ENCODE results near the gene FASLG. TPM values are rescaled to one million over a fixed set of nuclear protein-coding genes. Genes with fewer than 3 reads are reported as not detected.

The FASLG gene
- total RNA-seq, 1 experiment from 2014 or later = not detected

GRCh38 chr1:172638885-172639831 is 19.7 kb upstream of the FASLG start:
- no peak for DNase-seq (ENCODE audit: low read depth, low spot score)
- in situ Hi-C loops (cut with HindIII; ENCODE audit: low pct_unique_long_range_greater_than_20kb, low sequenced_read_pairs) = no loop called here

DNA sequence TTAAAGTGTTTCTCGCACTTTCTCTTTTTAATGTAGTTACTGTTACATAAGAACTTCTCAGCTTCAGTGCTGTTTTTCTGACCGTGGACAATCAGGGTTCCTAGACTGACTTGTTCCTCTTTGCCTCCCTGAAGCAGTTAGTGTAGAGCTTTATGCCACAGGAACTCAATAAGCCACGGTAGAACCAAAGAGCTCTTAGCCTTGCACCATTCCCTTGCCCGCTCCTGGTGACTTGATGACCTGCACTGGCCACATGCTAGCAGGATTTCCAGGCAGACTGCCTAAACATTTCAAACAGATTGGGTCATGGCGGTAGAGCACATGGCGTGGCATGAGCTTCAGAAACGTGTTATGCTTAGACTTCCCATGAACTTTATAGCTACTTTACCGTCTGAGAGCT is 18.8 kb upstream of the FASLG start:
- in situ Hi-C loops (cut with HindIII; ENCODE audit: low pct_unique_long_range_greater_than_20kb, low sequenced_read_pairs) = no loop called here
- no peak for DNase-seq (ENCODE audit: low read depth, low spot score)

GRCh38 chr1:172641492-172641891 is 17.4 kb upstream of the FASLG start:
- DNase-seq (ENCODE audit: low read depth, low spot score) = no peak
- in situ Hi-C loops (cut with HindIII; ENCODE audit: low pct_unique_long_range_greater_than_20kb, low sequenced_read_pairs) = no loop called here

- in situ Hi-C loops (cut with HindIII; ENCODE audit: low pct_unique_long_range_greater_than_20kb, low sequenced_read_pairs) = no loop called here
- no peak for DNase-seq (ENCODE audit: low read depth, low spot score)
Observed at GRCh38 chr1:172642970-172643369, 15.9 kb upstream of the FASLG start.

GRCh38 chr1:172646653-172647052 is 12.2 kb upstream of the FASLG start:
- in situ Hi-C loops (cut with HindIII; ENCODE audit: low pct_unique_long_range_greater_than_20kb, low sequenced_read_pairs) = no loop called here
- no peak for DNase-seq (ENCODE audit: low read depth, low spot score)

- no peak for DNase-seq (ENCODE audit: low read depth, low spot score)
- in situ Hi-C loops (cut with HindIII; ENCODE audit: low pct_unique_long_range_greater_than_20kb, low sequenced_read_pairs) = no loop called here
Observed at GRCh38 chr1:172647110-172647564, 11.8 kb upstream of the FASLG start.

GRCh38 chr1:172647987-172648386 is 10.9 kb upstream of the FASLG start:
- no peak for DNase-seq (ENCODE audit: low read depth, low spot score)
- in situ Hi-C loops (cut with HindIII; ENCODE audit: low pct_unique_long_range_greater_than_20kb, low sequenced_read_pairs) = no loop called here

DNA sequence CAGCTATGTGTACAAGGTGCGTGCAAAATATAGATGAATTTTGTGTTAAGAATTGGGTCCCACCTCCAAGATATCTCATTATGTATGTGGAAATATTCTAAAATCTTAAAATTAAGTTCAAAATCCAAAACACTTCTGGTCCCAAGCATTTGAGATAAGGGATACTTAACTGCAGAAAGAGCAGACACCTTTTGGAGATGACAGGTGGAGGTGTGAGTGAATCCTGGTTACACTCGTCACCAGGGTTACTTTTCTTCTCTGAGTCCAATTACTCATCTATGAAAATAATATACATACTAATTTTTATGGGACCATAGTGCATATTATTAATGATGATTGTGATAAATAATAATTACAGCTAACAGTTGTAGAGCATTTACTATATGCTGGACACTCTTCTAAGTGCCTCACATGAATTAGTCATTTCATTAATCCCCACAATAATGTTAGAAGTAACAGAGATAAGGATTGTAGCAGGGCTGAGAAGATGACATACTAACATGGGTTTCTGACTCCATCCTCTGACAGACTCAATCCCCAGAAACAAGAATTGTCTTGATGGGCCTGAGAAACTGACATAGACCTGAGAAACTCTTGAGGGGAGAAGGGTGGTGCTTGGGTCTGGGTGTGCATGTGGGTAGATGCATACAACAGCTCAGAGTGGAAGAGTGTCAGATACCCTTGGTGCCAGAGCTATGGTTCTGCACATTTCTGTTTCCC is 8.3 kb upstream of the FASLG start:
- no peak for DNase-seq (ENCODE audit: low read depth, low spot score)
- in situ Hi-C loops (cut with HindIII; ENCODE audit: low pct_unique_long_range_greater_than_20kb, low sequenced_read_pairs) = no loop called here

DNA sequence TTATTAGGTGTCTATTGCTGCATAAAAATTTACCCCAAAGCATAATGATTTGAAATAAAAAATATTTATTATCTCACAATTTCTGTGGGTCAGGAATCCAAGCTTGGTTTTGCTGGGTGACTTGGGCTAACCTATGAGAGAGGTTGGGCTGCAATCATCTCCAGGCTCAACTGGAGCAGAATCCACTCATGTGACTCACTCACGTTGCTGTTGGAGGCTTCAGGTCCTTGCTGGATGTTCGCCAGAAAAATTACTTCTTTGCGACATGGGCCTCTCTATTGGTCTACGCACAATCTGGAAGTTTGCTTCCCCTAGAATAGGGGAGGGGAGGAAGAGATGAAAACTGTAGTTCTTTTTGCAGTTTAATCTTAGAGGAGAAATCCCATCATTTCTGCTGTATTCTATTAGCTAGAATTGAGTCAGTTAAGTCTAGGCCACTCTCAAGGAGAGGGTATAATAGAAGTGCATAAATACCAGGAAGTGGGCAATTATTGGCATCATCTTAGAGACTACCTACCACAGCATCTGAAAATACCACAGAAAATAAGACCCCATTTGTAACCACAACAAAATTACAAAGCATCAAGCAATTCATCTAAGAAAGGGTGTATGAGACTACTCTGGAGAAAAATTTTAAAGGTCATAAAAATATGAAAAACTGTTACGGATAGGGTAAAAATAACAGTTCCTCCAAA is 5.7 kb upstream of the FASLG start:
- no peak for DNase-seq (ENCODE audit: low read depth, low spot score)

DNA sequence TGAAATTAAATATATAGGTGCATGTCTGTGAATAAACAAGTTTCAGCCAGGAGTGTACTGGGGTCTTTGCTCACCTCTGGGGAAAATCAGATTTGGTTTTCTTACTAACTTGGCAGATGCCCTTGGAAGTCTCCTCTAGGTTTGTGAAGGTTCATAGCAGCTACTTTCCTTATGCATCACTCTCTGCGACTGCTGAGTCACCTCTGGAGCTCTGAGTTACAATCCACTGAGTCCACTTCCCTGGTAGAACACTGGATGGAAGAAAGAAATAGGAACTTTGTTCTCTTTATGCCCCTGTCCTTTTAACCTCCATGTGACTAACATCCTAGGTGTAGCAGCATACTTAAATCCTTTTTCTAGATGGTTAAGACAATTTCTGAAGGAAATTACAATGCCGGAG is 4.4 kb upstream of the FASLG start:
- in situ Hi-C loops (cut with HindIII; ENCODE audit: low pct_unique_long_range_greater_than_20kb, low sequenced_read_pairs) = no loop called here
- DNase-seq (ENCODE audit: low read depth, low spot score) = no peak

More for the DNA sequence above, 5.7 kb upstream of the FASLG start:
- in situ Hi-C loops (cut with HindIII; ENCODE audit: low pct_unique_long_range_greater_than_20kb, low sequenced_read_pairs) = no loop called here

DNA sequence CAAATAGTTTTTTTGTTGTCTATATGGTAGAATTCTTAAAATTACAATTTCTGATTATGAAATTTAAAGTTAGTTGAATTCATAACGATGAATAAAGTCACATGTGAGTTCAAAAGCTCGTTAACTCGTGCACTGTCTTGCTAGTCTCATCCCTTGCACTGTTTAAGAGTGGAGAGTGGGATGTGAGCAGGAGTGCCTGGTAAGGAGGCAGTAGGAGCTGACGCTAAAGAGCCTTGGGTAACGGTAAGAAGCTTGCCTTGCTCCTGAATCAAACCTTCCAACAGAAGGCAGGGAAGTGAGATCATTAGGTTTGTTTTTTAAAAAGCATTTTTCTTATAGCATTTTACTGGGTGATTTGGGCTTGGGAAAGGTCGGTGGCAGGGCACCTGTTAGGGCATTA is 2.3 kb upstream of the FASLG start:
- no peak for DNase-seq (ENCODE audit: low read depth, low spot score)
- in situ Hi-C loops (cut with HindIII; ENCODE audit: low pct_unique_long_range_greater_than_20kb, low sequenced_read_pairs) = no loop called here

DNA sequence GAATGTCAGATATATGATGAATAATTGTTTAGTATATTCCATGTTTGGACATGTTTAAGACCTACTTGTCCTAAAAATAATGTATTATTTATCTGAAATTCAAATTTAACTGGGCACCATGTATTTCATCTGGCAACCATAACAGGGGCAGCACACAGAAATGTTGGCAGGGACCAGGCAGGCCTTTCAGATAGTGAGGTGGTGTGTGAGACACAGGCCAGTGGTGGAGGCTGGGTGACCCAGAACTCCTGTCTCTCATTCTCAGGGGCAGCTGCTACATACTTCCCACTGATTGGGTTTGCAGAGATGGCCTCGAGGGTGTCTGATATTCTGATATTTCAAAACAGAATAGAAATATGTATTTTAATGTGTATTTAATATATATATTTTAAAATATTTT is 1.3 kb upstream of the FASLG start:
- DNase-seq (ENCODE audit: low read depth, low spot score) = no peak
- in situ Hi-C loops (cut with HindIII; ENCODE audit: low pct_unique_long_range_greater_than_20kb, low sequenced_read_pairs) = no loop called here

GRCh38 chr1:172661107-172661506 is 2.2 kb downstream of the FASLG start:
- no peak for DNase-seq (ENCODE audit: low read depth, low spot score)
- in situ Hi-C loops (cut with HindIII; ENCODE audit: low pct_unique_long_range_greater_than_20kb, low sequenced_read_pairs) = no loop called here

DNA sequence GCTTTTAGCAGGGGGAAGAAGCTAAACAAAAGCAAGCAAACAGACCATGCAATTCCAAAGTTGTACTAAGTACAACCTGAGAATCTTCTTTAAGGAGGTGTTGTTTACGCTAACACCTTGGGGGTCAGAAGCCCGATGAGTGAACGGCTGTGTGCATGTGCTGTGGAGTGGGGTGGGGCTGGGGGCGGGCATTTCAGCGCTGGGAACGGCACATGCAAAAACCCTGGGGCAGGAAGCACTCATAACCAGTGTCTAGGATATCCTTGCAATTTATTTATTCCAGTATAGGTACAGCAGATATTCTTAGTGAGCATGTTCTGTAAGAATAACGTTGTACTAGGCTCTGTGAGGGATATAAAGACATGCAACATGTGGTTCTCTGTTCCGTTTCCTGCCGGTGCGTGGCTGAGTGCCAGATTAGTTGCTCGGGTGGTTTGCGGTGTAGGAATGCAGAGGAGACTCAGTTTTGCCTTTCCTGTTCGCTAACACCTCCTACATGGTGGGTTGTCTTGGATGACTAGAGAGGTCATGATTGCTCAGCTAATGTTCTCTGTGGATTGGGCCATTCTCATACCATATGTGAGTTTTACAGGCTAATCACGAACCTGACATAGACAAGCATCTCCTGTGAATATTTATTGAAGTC is 3.7 kb downstream of the FASLG start:
- no peak for DNase-seq (ENCODE audit: low read depth, low spot score)

GRCh38 chr1:172663732-172664131 is 4.8 kb downstream of the FASLG start:
- no peak for DNase-seq (ENCODE audit: low read depth, low spot score)
- in situ Hi-C loops (cut with HindIII; ENCODE audit: low pct_unique_long_range_greater_than_20kb, low sequenced_read_pairs) = no loop called here

More for the DNA sequence above, 3.7 kb downstream of the FASLG start:
- in situ Hi-C loops (cut with HindIII; ENCODE audit: low pct_unique_long_range_greater_than_20kb, low sequenced_read_pairs) = no loop called here

- no peak for DNase-seq (ENCODE audit: low read depth, low spot score)
- in situ Hi-C loops (cut with HindIII; ENCODE audit: low pct_unique_long_range_greater_than_20kb, low sequenced_read_pairs) = no loop called here
Observed at GRCh38 chr1:172668097-172668496, 9.2 kb downstream of the FASLG start.

- DNase-seq (ENCODE audit: low read depth, low spot score) = no peak
- in situ Hi-C loops (cut with HindIII; ENCODE audit: low pct_unique_long_range_greater_than_20kb, low sequenced_read_pairs) = no loop called here
Observed at GRCh38 chr1:172669011-172669410, 10.1 kb downstream of the FASLG start.

DNA sequence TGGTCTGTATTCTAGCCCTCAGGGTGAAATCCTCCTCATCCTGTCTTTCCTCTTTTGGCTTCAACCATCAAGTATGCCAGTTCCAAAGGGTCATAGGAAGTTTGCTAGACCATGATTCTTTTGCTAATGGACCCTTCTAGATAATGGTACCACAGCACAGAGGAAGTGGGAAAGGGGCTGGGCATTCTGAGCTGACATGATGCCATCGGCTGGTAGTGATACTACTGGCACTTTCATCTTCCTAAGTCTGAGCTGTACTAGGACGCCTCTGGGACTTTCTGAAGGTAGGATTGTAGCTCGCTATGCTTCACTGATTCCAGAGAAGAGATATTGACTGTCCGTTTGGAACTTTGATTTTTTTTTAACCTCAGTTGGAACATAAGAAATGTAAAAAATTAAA is 11.4 kb downstream of the FASLG start:
- no peak for DNase-seq (ENCODE audit: low read depth, low spot score)
- in situ Hi-C loops (cut with HindIII; ENCODE audit: low pct_unique_long_range_greater_than_20kb, low sequenced_read_pairs) = no loop called here

All from SK-MEL-5 (cell line).